Measurements from ENCODE around the gene CNOT2.

DNA sequence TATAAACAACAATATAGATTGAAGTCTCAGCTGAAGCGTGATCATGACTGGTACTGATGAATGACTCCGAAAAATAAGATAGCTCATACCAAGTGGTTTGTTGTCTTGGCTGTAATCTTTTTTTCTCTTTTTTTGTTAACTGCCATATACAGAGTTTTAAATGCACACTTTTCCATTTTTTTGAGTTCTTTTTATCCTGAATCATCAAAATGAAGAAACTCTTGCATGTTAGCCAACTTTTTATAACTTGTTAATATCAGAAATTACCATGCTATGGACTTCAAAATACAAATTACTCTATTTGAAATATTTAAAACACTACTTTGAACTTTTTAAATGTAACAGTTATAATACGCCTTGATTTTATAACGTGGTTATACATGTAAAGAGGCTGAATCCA, 112.7 kb downstream of the CNOT2 start:
- TF ChIP-seq, protein P1, sequence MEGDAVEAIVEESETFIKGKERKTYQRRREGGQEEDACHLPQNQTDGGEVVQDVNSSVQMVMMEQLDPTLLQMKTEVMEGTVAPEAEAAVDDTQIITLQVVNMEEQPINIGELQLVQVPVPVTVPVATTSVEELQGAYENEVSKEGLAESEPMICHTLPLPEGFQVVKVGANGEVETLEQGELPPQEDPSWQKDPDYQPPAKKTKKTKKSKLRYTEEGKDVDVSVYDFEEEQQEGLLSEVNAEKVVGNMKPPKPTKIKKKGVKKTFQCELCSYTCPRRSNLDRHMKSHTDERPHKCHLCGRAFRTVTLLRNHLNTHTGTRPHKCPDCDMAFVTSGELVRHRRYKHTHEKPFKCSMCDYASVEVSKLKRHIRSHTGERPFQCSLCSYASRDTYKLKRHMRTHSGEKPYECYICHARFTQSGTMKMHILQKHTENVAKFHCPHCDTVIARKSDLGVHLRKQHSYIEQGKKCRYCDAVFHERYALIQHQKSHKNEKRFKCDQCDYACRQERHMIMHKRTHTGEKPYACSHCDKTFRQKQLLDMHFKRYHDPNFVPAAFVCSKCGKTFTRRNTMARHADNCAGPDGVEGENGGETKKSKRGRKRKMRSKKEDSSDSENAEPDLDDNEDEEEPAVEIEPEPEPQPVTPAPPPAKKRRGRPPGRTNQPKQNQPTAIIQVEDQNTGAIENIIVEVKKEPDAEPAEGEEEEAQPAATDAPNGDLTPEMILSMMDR (IDR thresholded peaks at IDR 0.05) = no peak
- TF ChIP-seq POLR2A (IDR thresholded peaks at IDR 0.05) = no peak

Measured in Peyer's patch (tissue), 4 donors.